ENCODE results near the gene TRIM29.

- TF ChIP-seq CTCF (IDR thresholded peaks at IDR 0.05) (no peak), POLR2A (IDR thresholded peaks at IDR 0.05) (no peak), EP300 (IDR thresholded peaks at IDR 0.05) (no peak)
These were observed 1.6 kb upstream of the TRIM29 start for GRCh38 chr11:120139316-120140069.

All from ovary (tissue), 3 donors.